ENCODE measurements around the gene SEMA4D.

DNA sequence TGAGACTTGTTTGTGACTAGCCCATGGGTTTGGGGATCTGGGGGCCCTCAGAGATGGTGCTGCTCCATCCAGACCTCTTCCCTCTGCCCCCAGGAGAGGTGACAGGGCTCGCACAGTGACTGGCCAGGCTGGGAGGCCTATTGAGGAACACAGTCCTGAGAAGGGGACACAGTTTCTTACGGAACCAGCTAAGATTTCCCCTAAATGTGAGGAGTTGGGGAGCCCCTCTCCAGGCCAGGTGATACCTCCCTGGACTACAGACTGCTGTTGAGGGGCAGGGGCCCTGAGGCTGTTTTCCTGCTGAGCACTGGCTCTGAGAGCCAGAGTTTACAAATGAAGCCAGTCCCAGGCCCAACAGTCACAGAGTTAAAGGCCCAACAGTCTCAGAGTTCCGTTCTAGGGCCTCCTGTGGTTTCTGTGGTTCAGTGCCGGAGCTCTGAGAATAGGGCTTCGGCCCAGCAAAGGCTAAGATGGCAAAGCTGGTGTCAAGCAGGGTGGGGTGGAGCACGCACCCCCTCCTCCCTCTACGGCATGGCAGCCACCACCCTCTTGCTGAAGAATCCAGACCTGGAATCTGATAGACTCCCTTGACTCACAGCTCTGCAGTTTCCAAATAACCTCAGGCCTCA lies 1.1 kb upstream of the SEMA4D start:
- no peak for TF ChIP-seq CTCF (IDR thresholded peaks at IDR 0.05; ENCODE audit: borderline replicate concordance, extremely low read depth, low read length, poor library complexity, severe bottlenecking)
- no peak for TF ChIP-seq EZH2 (IDR thresholded peaks at IDR 0.05; ENCODE audit: borderline replicate concordance, low read depth, low read length, severe bottlenecking)
